HG02970 (cell line): Measurements from ENCODE around the gene CDC14A.
"Not testable (repeated sequence)": the region's sequence is repeated elsewhere in the genome, so short reads cannot be mapped to it uniquely, and the experiment has no call there.

Source experiments
- ATAC-seq: cut with Tn5 transposase; IDR thresholded peaks from one replicate; pipeline ENCODE4 v1.9.1; 2021; ENCODE audit warnings: mild to moderate bottlenecking, moderate library complexity, moderate number of reproducible peaks; ENCODE audit not compliant: unreplicated experiment, low FRiP score

Gene CDC14A

GRCh38 chr1:100361511-100362089, 9.3 kb downstream of the CDC14A start:
- ATAC-seq: no peak

GRCh38 chr1:100362821-100363466, 10.6 kb downstream of the CDC14A start:
- ATAC-seq: no peak

- no peak for ATAC-seq
These were observed 11.5 kb downstream of the CDC14A start for GRCh38 chr1:100363831-100364230.

- ATAC-seq: no peak
These were observed 12.4 kb downstream of the CDC14A start for GRCh38 chr1:100364697-100365096.

- no peak for ATAC-seq
These were observed 13.9 kb downstream of the CDC14A start for GRCh38 chr1:100366209-100366525.

GRCh38 chr1:100369339-100369738, 17.0 kb downstream of the CDC14A start:
- ATAC-seq: not testable (repeated sequence)

- not testable (repeated sequence) for ATAC-seq
These were observed 21.6 kb downstream of the CDC14A start for GRCh38 chr1:100373953-100374352.

- ATAC-seq: not testable (repeated sequence)
These were observed 24.6 kb downstream of the CDC14A start for GRCh38 chr1:100376890-100377289.

- ATAC-seq: peak; percentile 69
These were observed 25.5 kb downstream of the CDC14A start for GRCh38 chr1:100377590-100378361.

GRCh38 chr1:100378956-100379355, 26.6 kb downstream of the CDC14A start:
- no peak for ATAC-seq

GRCh38 chr1:100380635-100381034, 28.3 kb downstream of the CDC14A start:
- ATAC-seq: no peak

GRCh38 chr1:100382657-100383056, 30.4 kb downstream of the CDC14A start:
- no peak for ATAC-seq

- ATAC-seq: no peak
These were observed 31.6 kb downstream of the CDC14A start for GRCh38 chr1:100383743-100384405.

GRCh38 chr1:100387209-100387608, 34.9 kb downstream of the CDC14A start:
- no peak for ATAC-seq

GRCh38 chr1:100387657-100388350, 35.5 kb downstream of the CDC14A start:
- no peak for ATAC-seq

- no peak for ATAC-seq
These were observed 38.2 kb downstream of the CDC14A start for GRCh38 chr1:100390531-100390930.

GRCh38 chr1:100391675-100392074, 39.4 kb downstream of the CDC14A start:
- no peak for ATAC-seq

GRCh38 chr1:100392756-100393155, 40.5 kb downstream of the CDC14A start:
- ATAC-seq: no peak

- no peak for ATAC-seq
These were observed 42.0 kb downstream of the CDC14A start for GRCh38 chr1:100394285-100394684.

- no peak for ATAC-seq
These were observed 43.6 kb downstream of the CDC14A start for GRCh38 chr1:100395913-100396312.

GRCh38 chr1:100396651-100397050, 44.3 kb downstream of the CDC14A start:
- no peak for ATAC-seq
